K562 (cell line): Measurements from ENCODE around the gene DNAI1. TPM values are rescaled to one million over a fixed set of nuclear protein-coding genes. Genes with fewer than 3 reads are reported as not detected.

Source experiments
- ATAC-seq: fragments of 200-7000 bp; cut with Tn5 transposase; 3 replicates; pipeline ENCODE4 v1.9.1; 2020; ENCODE audit warnings: moderate library complexity
- BruUV-seq: library from RNA; stranded (reverse); fragments of 400-500 nt; replicated peaks from 2 replicates; lab custom pipeline; 2021; lab: Mats Ljungman, UMichigan
- CTCF ChIA-PET: fragments of 300-600 bp; formaldehyde crosslinking; extraction: SDS; loops from one replicate; lab custom pipeline; 2021; ENCODE audit warnings: low intra/inter-chr PET ratio; lab: Yijun Ruan, JAX
- POLR2A ChIA-PET: fragments of 300-600, 350-650 bp; sonication (Branson Sonifier 250); formaldehyde crosslinking; extraction: SDS; loops from one replicate; lab custom pipeline; 2021; ENCODE audit warnings: antibody characterized with exemption, inconsistent platforms; lab: Yijun Ruan, JAX
- DNase-seq, 4 experiments: peaks; one replicate each; pipeline versions ENCODE4 v3.0.0 to v3.0.0-alpha.2; 2011 to 2018; ENCODE audit warnings: low spot score in 3 of 4, mixed read lengths in 3 of 4; ENCODE audit errors: extremely low read depth in 1 of 4
- FAIRE-seq: peaks from 2 replicates; lab custom pipeline; 2011; peaks lifted over from hg19 to GRCh38; lab: Jason Lieb, UNC
- H2AFZ ChIP-seq: 2 replicates; pipeline ENCODE4 v1.6.0; 2011; ENCODE audit warnings: low read depth, low read length, control low read depth, inconsistent platforms
- H3K27ac ChIP-seq: fragments of 200-600 bp; 3 replicates; pipeline ENCODE4 v1.8.0; 2011; ENCODE audit warnings: low read depth, mild to moderate bottlenecking, control low read depth, inconsistent platforms, low read length, moderate library complexity, mixed read lengths; ENCODE audit errors: extremely low read depth
- H3K27me3 ChIP-seq, 2 experiments: fragments of 300-600 bp in 1 of 2; 2 replicates in 1 of 2; 3 replicates in 1 of 2; pipeline versions ENCODE4 v1.6.0 to v1.8.0; 2011; ENCODE audit warnings: inconsistent platforms in 2 of 2, low read length in 2 of 2, mild to moderate bottlenecking in 1 of 2, mixed read lengths in 1 of 2, moderate library complexity in 1 of 2; ENCODE audit not compliant: control insufficient read depth in 2 of 2, insufficient read depth in 2 of 2
- H3K36me3 ChIP-seq: fragments of 300-600 bp; 3 replicates; pipeline ENCODE4 v1.8.0; 2011; ENCODE audit warnings: mild to moderate bottlenecking, low read length, inconsistent platforms; ENCODE audit not compliant: control insufficient read depth, insufficient read depth
- H3K4me1 ChIP-seq, 2 experiments: fragments of 200-600 bp in 1 of 2; replicated peaks in 1 of 2; 2 replicates in 1 of 2; 3 replicates in 1 of 2; pipeline versions ENCODE4 v1.5.1 to v1.8.0; 2011; ENCODE audit warnings: inconsistent platforms in 2 of 2, low read length in 2 of 2, mild to moderate bottlenecking in 1 of 2, mixed read lengths in 1 of 2, moderate library complexity in 1 of 2; ENCODE audit not compliant: control insufficient read depth in 2 of 2, insufficient read depth in 2 of 2
- H3K4me2 ChIP-seq: 2 replicates; pipeline ENCODE4 v1.6.1; 2011; ENCODE audit warnings: low read length, control low read depth, inconsistent platforms, mixed read lengths; ENCODE audit not compliant: insufficient read depth
- H3K4me3 ChIP-seq: fragments of 200-600 bp; sonication (generic), shearing (Covaris generic); 2 replicates; pipeline ENCODE4 v1.5.1; 2016; ENCODE audit warnings: control low read depth, inconsistent platforms
- H3K79me2 ChIP-seq: fragments of 200-600 bp; 3 replicates; pipeline ENCODE4 v1.8.0; 2011; ENCODE audit warnings: low read length, inconsistent platforms; ENCODE audit not compliant: control insufficient read depth, insufficient read depth
- H3K9ac ChIP-seq, 2 experiments: 2 replicates each; pipeline versions ENCODE4 v1.6.0 to v1.6.1; 2011; ENCODE audit warnings: low read depth in 2 of 2, low read length in 2 of 2, control low read depth in 1 of 2, inconsistent platforms in 1 of 2, mild to moderate bottlenecking in 1 of 2, mixed read lengths in 1 of 2; ENCODE audit not compliant: insufficient read depth in 1 of 2
- H3K9me1 ChIP-seq: one replicate; pipeline ENCODE4 v1.6.0; 2011; ENCODE audit warnings: inconsistent platforms, mild to moderate bottlenecking, low read length, moderate library complexity; ENCODE audit not compliant: control insufficient read depth, insufficient read depth
- H3K9me3 ChIP-seq: replicated peaks from 2 replicates; pipeline ENCODE4 v1.5.1; 2011; ENCODE audit warnings: low read depth, low read length, inconsistent platforms; ENCODE audit not compliant: control insufficient read depth, insufficient read depth
- H4K20me1 ChIP-seq: replicated peaks from 2 replicates; pipeline ENCODE4 v1.6.1; 2011; ENCODE audit warnings: low read length, inconsistent platforms, mixed read lengths; ENCODE audit not compliant: control insufficient read depth, insufficient read depth
- ARHGAP35 ChIP-seq: fragments of 450-650 bp; IDR thresholded peaks from 2 replicates; pipeline ENCODE4 v1.6.1; 2018; ENCODE audit not compliant: partially characterized antibody
- MAFF ChIP-seq: IDR thresholded peaks from 2 replicates; pipeline ENCODE4 v1.6.1; 2012; ENCODE audit warnings: low read length, improper control_type of control experiment
- REST ChIP-seq, 2 experiments: fragments of 450-650 bp; formaldehyde crosslinking in 1 of 2; IDR thresholded peaks; 2 replicates each; pipeline versions ENCODE4 v1.4.0 to v1.6.1; 2014 to 2020; ENCODE audit warnings: mild to moderate bottlenecking in 2 of 2, borderline replicate concordance in 1 of 2, low read depth in 1 of 2
- SRSF3 ChIP-seq: fragments of 200-400 bp; formaldehyde crosslinking; IDR thresholded peaks from 2 replicates; pipeline ENCODE4 v1.6.1; 2016; ENCODE audit warnings: mild to moderate bottlenecking, low read length, moderate library complexity; ENCODE audit not compliant: insufficient read depth
- YY1 ChIP-seq, 3 experiments: IDR thresholded peaks; 2 replicates each; pipeline ENCODE4 v1.6.1; 2011; ENCODE audit warnings: low read length in 2 of 3, mild to moderate bottlenecking in 2 of 3, moderate library complexity in 2 of 3, borderline replicate concordance in 1 of 3, control low read depth in 1 of 3, low read depth in 1 of 3; ENCODE audit not compliant: insufficient read depth in 3 of 3, insufficient replicate concordance in 2 of 3, control insufficient read depth in 1 of 3, insufficient read length in 1 of 3; ENCODE audit errors: extremely low read depth in 1 of 3
- ZNF197 ChIP-seq: fragments of 200-800 bp; sonication (Bioruptor generic); IDR thresholded peaks from 2 replicates; pipeline ENCODE4 v1.6.1; 2016; ENCODE audit warnings: low read depth, missing genetic modification characterization, missing compliant biosample characterization
- ZNF324 ChIP-seq: fragments of 250-450 bp; sonication (Bioruptor Pico); IDR thresholded peaks from 2 replicates; pipeline ENCODE4 v1.4.0; 2020; ENCODE audit warnings: mild to moderate bottlenecking
- WGBS: fragments of 100-300 bp; shearing (Covaris generic); methylation state at CpG from one replicate; pipeline ENCODE4 v1.1.6; 2016; ENCODE audit warnings: low coverage, mixed read lengths; ENCODE audit not compliant: insufficient coverage; ENCODE audit errors: missing lambda C conversion rate; 5-methylcytosine and 5-hydroxymethylcytosine counted together
- in situ Hi-C: fragments of 300-500 bp; cut with MboI; formaldehyde crosslinking; loops from 4 replicates; pipeline ENCODE4 v1.15.0; 2018; ENCODE audit warnings: inconsistent platforms, mixed read lengths
- intact Hi-C: fragments of 100-400 bp; cut with micrococcal nuclease; formaldehyde crosslinking; loops from 2 replicates; pipeline ENCODE4 v1.14.2; 2022
- polyA plus RNA-seq, 8 experiments: library from polyadenylated mRNA; depleted of rRNA in 4 of 8; stranded (reverse) in 5 of 8; unstranded in 3 of 8; fragments of >200 nt; fragmentation: Nextera tagmentation in 2 of 8; fragmentation: Illumina TruSeq in 1 of 8; extraction: Ambion mirVana in 2 of 8; extraction: Trizol in 1 of 8; gene quantifications; 2 replicates each; pipeline versions ENCODE4 v1.2.1 to v1.2.3, GENCODE V29; 2011 to 2014; ENCODE audit warnings: inconsistent platforms in 1 of 8, missing spikeins in 1 of 8
- total RNA-seq, 7 experiments: library from RNA; depleted of rRNA in 6 of 7; stranded (reverse); fragments of >200 nt in 6 of 7; fragmentation: Illumina TruSeq in 2 of 7; extraction: Trizol in 2 of 7; gene quantifications; 2 replicates each; pipeline versions ENCODE4 v1.2.1 to v1.2.3, GENCODE V29; 2011 to 2021; ENCODE audit warnings: low replicate concordance in 1 of 7

DNAI1 gene
- total and polyA plus RNA-seq, 9 of the 15 experiments (the other 6 are each of a cell fraction or from before 2014, with no cell fraction given): 0.01 to 0.17 (median 0.04) TPM; not detected in 6

GRCh38 chr9:34560599-34561214 lies 102.1 kb downstream of the DNAI1 start:
- BruUV-seq: no TSS peak
- H3K4me3 ChIP-seq: no peak overlapping the region
- peaks cover 0 to 3% of the 10 kb centered on the region in 2 experiments; a peak in 2 of 5 replicates for H3K4me1 ChIP-seq
- no peak for TF ChIP-seq ZNF197 (CRISPR knock-in tag)
- TF ChIP-seq SRSF3: no peak
- TF ChIP-seq REST (IDR thresholded peaks at IDR 0.05; ENCODE audit: borderline replicate concordance): no peak
- no peak for TF ChIP-seq REST (CRISPR knock-in tag; IDR thresholded peaks at IDR 0.05; ENCODE audit: low read depth)
- TF ChIP-seq ARHGAP35: no peak
- TF ChIP-seq ZNF324: no peak
- no peak for TF ChIP-seq MAFF
- TF ChIP-seq YY1 (IDR thresholded peaks at IDR 0.05; ENCODE audit: borderline replicate concordance in 1 of 3, control insufficient read depth in 1 of 3, extremely low read depth in 1 of 3, insufficient read depth in 3 of 3, insufficient read length in 1 of 3, insufficient replicate concordance in 2 of 3, low read depth in 1 of 3, low read length in 2 of 3): no peak
- TF ChIP-seq, all 486 proteins: peak for 0
- no peaks in the 10 kb centered on the region for H3K9me3 ChIP-seq
- FAIRE-seq (no peak), ATAC-seq (no peak), DNase-seq (no peak)
- H2AFZ ChIP-seq: no peak overlapping the region
- no peak overlapping the region for H3K27ac ChIP-seq
- in situ Hi-C loops (no loop called here), intact Hi-C loops (no loop called here)
- H3K27me3 ChIP-seq: peaks cover 0 to 40% of the 10 kb centered on the region in 2 experiments; a peak in 4 of 5 replicates
- H3K9me1 ChIP-seq: no peaks in the 10 kb centered on the region
- no peaks in the 10 kb centered on the region for H3K79me2 ChIP-seq
- H3K4me2 ChIP-seq: no peak overlapping the region
- ChIA-PET CTCF (no interaction called here), POLR2A (no interaction called here)
- H3K36me3 ChIP-seq: no peaks in the 10 kb centered on the region
- 0% methylated on average over 16 of the region's 21 CpGs for WGBS
- H3K9ac ChIP-seq: no peak overlapping the region
- H4K20me1 ChIP-seq: no peaks in the 10 kb centered on the region; the same call in 1 of the 2 replicates
